Esophagus squamous epithelium (tissue), 4 donors: ENCODE measurements around the gene SOX15.

ENCODE experiments used
- CTCF ChIP-seq, 6 experiments: fragments of 450-650 bp in 4 of 6; fragments of 200-600 bp in 2 of 6; sonication (generic) in 2 of 6; IDR thresholded peaks; one replicate each; pipeline ENCODE4 v1.5.1; 2016 to 2019; ENCODE audit warnings: antibody characterized with exemption in 6 of 6, mild to moderate bottlenecking in 4 of 6, moderate library complexity in 4 of 6
- POLR2A ChIP-seq, 4 donors: fragments of 450-650 bp; IDR thresholded peaks; one replicate each; pipeline ENCODE4 v1.6.1; 2017; ENCODE audit warnings: antibody characterized with exemption in 4 of 4, mild to moderate bottlenecking in 4 of 4, moderate library complexity in 3 of 4

GRCh38 chr17:7575481-7575883 lies 14.4 kb downstream of the SOX15 start:
- TF ChIP-seq CTCF (IDR thresholded peaks at IDR 0.05) (no peak), POLR2A (IDR thresholded peaks at IDR 0.05) (no peak)
